Esophagus muscularis mucosa (tissue), 4 donors: Measurements from ENCODE around the gene GDA. TPM values are rescaled to one million over a fixed set of nuclear protein-coding genes. Genes with fewer than 3 reads are reported as not detected.
"Not testable (repeated sequence)": the region's sequence is repeated elsewhere in the genome, so short reads cannot be mapped to it uniquely, and the experiment has no call there.

Experiments
- DNase-seq: peaks from one replicate; pipeline ENCODE4 v3.0.0-alpha.2; 2017; ENCODE audit errors: extremely low spot score
- H3K27ac ChIP-seq, 4 donors: fragments of 200-600 bp; sonication (generic); replicated peaks in 1 of 4; 1 replicate in 3 of 4; 2 replicates in 1 of 4; pipeline ENCODE4 v1.5.1; 2016 to 2019; ENCODE audit warnings: mild to moderate bottlenecking in 1 of 4
- H3K27me3 ChIP-seq, 4 donors: fragments of 200-600 bp; sonication (generic); one replicate each; pipeline versions ENCODE4 v1.5.1 to v1.6.0; 2016 to 2019
- H3K36me3 ChIP-seq, 4 donors: fragments of 200-600 bp; sonication (generic); one replicate each; pipeline ENCODE4 v1.5.1; 2016 to 2019
- H3K4me1 ChIP-seq, 4 donors: fragments of 200-600 bp; sonication (generic); one replicate each; pipeline ENCODE4 v1.5.1; 2016 to 2019
- H3K4me3 ChIP-seq, 4 donors: fragments of 200-600 bp; sonication (generic); 1 replicate in 2 of 4; 2 replicates in 2 of 4; pipeline ENCODE4 v1.5.1; 2016 to 2019; ENCODE audit warnings: mild to moderate bottlenecking in 4 of 4, moderate library complexity in 1 of 4
- H3K9me3 ChIP-seq, 4 donors: fragments of 200-600 bp; sonication (generic); 1 replicate in 3 of 4; 2 replicates in 1 of 4; pipeline ENCODE4 v1.5.1; 2016 to 2019
- EP300 ChIP-seq: sonication (generic); formaldehyde crosslinking; IDR thresholded peaks from one replicate; pipeline ENCODE4 v1.6.1; 2017; ENCODE audit warnings: antibody characterized with exemption
- POLR2A ChIP-seq: fragments of 450-650 bp; IDR thresholded peaks from one replicate; pipeline ENCODE4 v1.6.1; 2017; ENCODE audit warnings: antibody characterized with exemption, moderate library complexity, mild to moderate bottlenecking, low read depth
- POLR2AphosphoS5 ChIP-seq, 2 donors: sonication (generic); formaldehyde crosslinking; IDR thresholded peaks; one replicate each; pipeline ENCODE4 v1.6.1; 2017; ENCODE audit warnings: antibody characterized with exemption in 2 of 2
- WGBS: methylation state at CpG from one replicate; pipeline ENCODE4 v1.1.5; 2018; 5-methylcytosine and 5-hydroxymethylcytosine counted together
- intact Hi-C: fragments of 100-400 bp; cut with DNase I; formaldehyde crosslinking; loops from one replicate; pipeline ENCODE4 v1.15.1; 2023
- total RNA-seq, 4 donors: library from RNA; depleted of rRNA; stranded (reverse); fragments of >200 nt; gene quantifications; one replicate each; pipeline versions ENCODE4 v1.1.0 to v1.2.1, GENCODE V29; 2016
- TF ChIP-seq, protein P1 (sequence below), 3 experiments: fragments of 200-600 bp in 2 of 3; fragments of 450-650 bp in 1 of 3; sonication (generic) in 2 of 3; IDR thresholded peaks; one replicate each; pipeline ENCODE4 v1.5.1; 2017 to 2019; ENCODE audit warnings: antibody characterized with exemption in 3 of 3, mild to moderate bottlenecking in 2 of 3, moderate library complexity in 1 of 3

GDA gene
- total RNA-seq, 4 donors from 2014 or later, result not detected

DNA sequence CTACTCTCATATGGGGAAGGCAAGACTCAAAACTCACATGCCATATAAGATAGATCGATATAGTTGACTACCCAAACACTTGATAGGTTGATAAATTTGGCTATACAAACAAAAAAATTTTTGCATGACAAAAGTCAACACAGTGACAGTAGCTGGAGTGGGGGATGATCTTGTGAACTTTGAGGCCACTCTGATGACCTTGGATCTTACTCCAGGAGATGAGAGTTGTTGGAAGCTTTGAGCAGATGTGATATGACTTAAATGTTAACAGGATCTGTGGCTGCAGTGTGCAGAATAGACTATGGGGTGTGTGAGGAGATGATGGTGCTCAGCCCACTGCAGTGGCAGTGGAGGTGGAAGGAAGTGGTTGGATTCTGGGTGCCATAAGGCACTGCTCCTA is 114.3 kb downstream of the GDA start:
- Histone ChIP-seq H3K4me3 (no peak overlapping the region), H3K4me1 (no peaks in the 10 kb centered on the region), H3K27me3 (peaks cover 0 to 9% (median 0%) of the 10 kb centered on the region in 4 donors), H3K27ac (no peak overlapping the region), H3K36me3 (no peaks in the 10 kb centered on the region), H3K9me3 (no peaks in the 10 kb centered on the region)
- DNase-seq, result no peak
- TF ChIP-seq, protein P1, sequence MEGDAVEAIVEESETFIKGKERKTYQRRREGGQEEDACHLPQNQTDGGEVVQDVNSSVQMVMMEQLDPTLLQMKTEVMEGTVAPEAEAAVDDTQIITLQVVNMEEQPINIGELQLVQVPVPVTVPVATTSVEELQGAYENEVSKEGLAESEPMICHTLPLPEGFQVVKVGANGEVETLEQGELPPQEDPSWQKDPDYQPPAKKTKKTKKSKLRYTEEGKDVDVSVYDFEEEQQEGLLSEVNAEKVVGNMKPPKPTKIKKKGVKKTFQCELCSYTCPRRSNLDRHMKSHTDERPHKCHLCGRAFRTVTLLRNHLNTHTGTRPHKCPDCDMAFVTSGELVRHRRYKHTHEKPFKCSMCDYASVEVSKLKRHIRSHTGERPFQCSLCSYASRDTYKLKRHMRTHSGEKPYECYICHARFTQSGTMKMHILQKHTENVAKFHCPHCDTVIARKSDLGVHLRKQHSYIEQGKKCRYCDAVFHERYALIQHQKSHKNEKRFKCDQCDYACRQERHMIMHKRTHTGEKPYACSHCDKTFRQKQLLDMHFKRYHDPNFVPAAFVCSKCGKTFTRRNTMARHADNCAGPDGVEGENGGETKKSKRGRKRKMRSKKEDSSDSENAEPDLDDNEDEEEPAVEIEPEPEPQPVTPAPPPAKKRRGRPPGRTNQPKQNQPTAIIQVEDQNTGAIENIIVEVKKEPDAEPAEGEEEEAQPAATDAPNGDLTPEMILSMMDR (IDR thresholded peaks at IDR 0.05), result no peak
- TF ChIP-seq POLR2AphosphoS5 (IDR thresholded peaks at IDR 0.05) (no peak), EP300 (no peak), POLR2A (no peak)
- intact Hi-C loops, result no loop called here
- 100% methylated on average over 1 of the region's 1 CpG for WGBS

DNA sequence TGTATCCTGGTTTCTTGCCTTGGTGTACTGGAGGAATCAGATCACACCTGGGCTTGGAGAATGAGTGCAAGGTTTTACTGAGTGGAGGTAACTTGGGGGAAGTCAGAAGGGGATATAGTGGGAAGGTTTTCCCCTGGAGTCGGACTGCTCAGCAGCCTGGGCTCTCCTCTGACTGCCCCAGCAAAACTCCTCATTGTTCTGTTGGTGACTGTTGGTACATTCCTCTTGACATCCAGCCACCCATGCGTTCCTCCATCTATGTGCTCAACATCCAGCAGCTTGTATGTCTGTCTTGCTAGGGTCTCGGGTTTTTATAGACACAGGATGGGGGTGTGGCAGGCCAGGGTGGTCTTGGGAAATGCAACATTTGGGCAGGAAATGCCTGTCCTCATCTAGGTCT is 119.7 kb downstream of the GDA start:
- H3K4me3 ChIP-seq, result no peak overlapping the region
- DNase-seq, result no peak
- no peaks in the 10 kb centered on the region for H3K9me3 ChIP-seq
- no peaks in the 10 kb centered on the region for H3K36me3 ChIP-seq
- no peaks in the 10 kb centered on the region for H3K4me1 ChIP-seq
- H3K27ac ChIP-seq, result no peak overlapping the region
- TF ChIP-seq POLR2AphosphoS5 (IDR thresholded peaks at IDR 0.05) (no peak), POLR2A (no peak), EP300 (no peak)
- TF ChIP-seq, protein P1 (IDR thresholded peaks at IDR 0.05), result no peak
- WGBS, result 77% methylated on average over 3 of the region's 3 CpGs
- H3K27me3 ChIP-seq, result no peaks in the 10 kb centered on the region
- intact Hi-C loops, result no loop called here

DNA sequence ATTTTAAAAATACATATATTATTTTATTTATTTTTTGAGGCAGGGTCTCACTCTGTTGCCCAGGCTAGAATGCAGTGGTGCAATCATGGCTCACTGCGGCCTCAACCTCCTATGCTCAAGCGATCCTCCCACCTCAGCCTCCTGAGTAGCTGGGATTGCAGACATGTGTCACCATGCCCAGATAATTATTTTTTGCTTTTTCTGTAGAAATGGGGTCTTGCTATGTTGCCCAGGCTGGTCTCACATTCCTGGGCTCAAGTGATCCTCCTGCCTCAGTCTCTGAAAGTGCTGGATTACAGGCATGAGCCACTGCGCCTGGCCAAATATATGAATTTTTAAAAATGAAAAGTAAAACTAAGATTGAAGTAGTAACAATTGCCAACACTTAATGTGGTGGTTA is 121.1 kb downstream of the GDA start:
- H3K4me3 ChIP-seq, intact Hi-C loops, H3K36me3 ChIP-seq, H3K4me1 ChIP-seq, H3K9me3 ChIP-seq, H3K27ac ChIP-seq, H3K27me3 ChIP-seq: not testable (repeated sequence)
- peak; percentile 42 for DNase-seq
- 100% methylated on average over 3 of the region's 3 CpGs for WGBS

DNA sequence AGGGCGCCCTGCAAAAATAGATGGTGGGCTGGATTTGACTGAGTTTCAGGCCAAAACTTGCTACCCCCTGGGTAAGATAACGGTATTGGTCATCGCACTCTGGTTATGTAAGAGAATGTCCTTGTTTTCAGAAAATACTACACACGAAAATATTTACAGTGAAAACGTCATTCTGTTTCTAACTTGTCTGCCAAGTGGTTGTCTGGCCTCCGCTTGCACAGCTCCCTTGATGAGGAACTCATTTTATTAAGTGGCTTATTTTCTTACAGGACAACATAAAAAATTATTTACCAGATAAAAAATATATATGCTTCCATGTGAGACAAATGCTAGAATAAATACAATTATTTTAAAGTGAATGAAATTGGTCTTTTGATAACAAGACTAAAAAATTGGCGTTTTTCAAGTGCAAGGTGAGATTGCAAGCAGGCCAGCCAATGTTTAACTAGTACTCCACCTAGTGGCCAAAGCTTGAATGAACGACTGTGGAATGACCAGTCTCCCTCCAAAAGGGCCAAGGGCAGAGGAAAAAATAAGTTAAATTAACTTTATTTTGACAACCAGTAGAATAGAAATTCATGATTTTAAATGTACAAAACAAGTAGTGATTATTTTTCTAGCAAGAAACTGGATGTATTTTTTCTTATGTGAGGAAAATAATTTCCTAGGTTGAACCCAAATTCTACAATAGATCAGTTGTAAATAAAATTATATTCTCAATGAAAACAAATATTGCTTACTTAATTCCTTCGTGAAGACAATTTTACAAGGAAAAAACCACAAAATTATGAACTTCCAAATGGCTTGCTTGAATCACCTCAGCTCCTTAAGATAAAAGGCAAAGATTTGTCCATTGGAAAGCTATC is 122.6 kb downstream of the GDA start:
- H3K9me3 ChIP-seq, result no peaks in the 10 kb centered on the region
- 45% methylated on average over 9 of the region's 9 CpGs for WGBS
- no peak overlapping the region for H3K27ac ChIP-seq
- H3K4me1 ChIP-seq, result no peaks in the 10 kb centered on the region
- peak; percentile 92 for DNase-seq
- TF ChIP-seq, protein P1 (IDR thresholded peaks at IDR 0.05), result peak; percentile 80 to 89 (median 81)
- TF ChIP-seq EP300, result no peak
- H3K4me3 ChIP-seq, result no peak overlapping the region
- intact Hi-C loops, result loop anchor here (1.0 kb wide), 1 partner anchor 234 kb away; no protein-coding TSS in a partner anchor
- no peaks in the 10 kb centered on the region for H3K36me3 ChIP-seq
- no peaks in the 10 kb centered on the region for H3K27me3 ChIP-seq

DNA sequence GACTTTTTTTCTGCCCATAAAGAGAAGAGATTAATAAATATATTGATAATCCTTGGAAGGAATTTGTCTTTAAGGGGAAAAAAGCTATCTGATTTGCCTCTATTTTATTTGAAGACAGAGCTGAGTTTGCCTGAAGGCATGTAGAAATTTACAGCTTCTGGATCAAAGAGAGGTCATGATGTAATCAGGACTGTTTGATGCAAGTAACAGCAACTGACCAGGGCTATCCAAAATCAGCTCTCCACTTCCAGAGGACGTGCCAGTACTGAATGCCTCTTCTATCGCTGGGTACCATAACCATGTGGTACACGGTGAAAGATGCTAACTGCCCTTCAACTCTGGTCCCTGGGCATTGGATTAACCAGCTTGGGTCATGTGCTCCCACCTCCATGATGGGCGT is 125.2 kb downstream of the GDA start:
- WGBS, result 54% methylated on average over 4 of the region's 4 CpGs
- no peak for DNase-seq
- intact Hi-C loops, result no loop called here
- Histone ChIP-seq H3K4me3 (no peak overlapping the region), H3K36me3 (no peaks in the 10 kb centered on the region), H3K27me3 (no peaks in the 10 kb centered on the region), H3K9me3 (no peaks in the 10 kb centered on the region), H3K27ac (no peak overlapping the region), H3K4me1 (no peaks in the 10 kb centered on the region)
- TF ChIP-seq, protein P1 (IDR thresholded peaks at IDR 0.05), result no peak
- TF ChIP-seq POLR2A (no peak), EP300 (no peak), POLR2AphosphoS5 (IDR thresholded peaks at IDR 0.05) (no peak)
